ENCODE results near the gene KCNK3.

Gene KCNK3

GRCh38 chr2:26737221-26737620, 44.7 kb downstream of the KCNK3 start:
- no peaks in the 10 kb centered on the region; the same call in 1 of the 2 replicates for H3K27me3 ChIP-seq (replicated peaks; ENCODE audit: control insufficient read depth, insufficient read depth, low read length)
- no peak for DNase-seq (ENCODE audit: extremely low read depth, insufficient read length)
- H3K36me3 ChIP-seq (ENCODE audit: control insufficient read depth, insufficient read depth, low read length), result no peaks in the 10 kb centered on the region
- H3K4me3 ChIP-seq (replicated peaks; ENCODE audit: low read depth, low read length), result no peak overlapping the region
- TF ChIP-seq CTCF (IDR thresholded peaks at IDR 0.05; ENCODE audit: insufficient read depth, low read length, poor library complexity, severe bottlenecking), result no peak

GRCh38 chr2:26738481-26738880, 46.0 kb downstream of the KCNK3 start:
- Histone ChIP-seq H3K27me3 (replicated peaks; ENCODE audit: control insufficient read depth, insufficient read depth, low read length) (no peaks in the 10 kb centered on the region; the same call in 1 of the 2 replicates), H3K36me3 (ENCODE audit: control insufficient read depth, insufficient read depth, low read length) (no peaks in the 10 kb centered on the region), H3K4me3 (replicated peaks; ENCODE audit: low read depth, low read length) (no peak overlapping the region)
- no peak for TF ChIP-seq CTCF (IDR thresholded peaks at IDR 0.05; ENCODE audit: insufficient read depth, low read length, poor library complexity, severe bottlenecking)
- DNase-seq (ENCODE audit: extremely low read depth, insufficient read length), result no peak

- no peak for DNase-seq (ENCODE audit: extremely low read depth, insufficient read length)
- Histone ChIP-seq H3K36me3 (ENCODE audit: control insufficient read depth, insufficient read depth, low read length) (no peaks in the 10 kb centered on the region), H3K27me3 (replicated peaks; ENCODE audit: control insufficient read depth, insufficient read depth, low read length) (no peaks in the 10 kb centered on the region; the same call in 1 of the 2 replicates), H3K4me3 (replicated peaks; ENCODE audit: low read depth, low read length) (no peak overlapping the region)
- no peak for TF ChIP-seq CTCF (IDR thresholded peaks at IDR 0.05; ENCODE audit: insufficient read depth, low read length, poor library complexity, severe bottlenecking)
Measured at GRCh38 chr2:26739514-26739913, 47.0 kb downstream of the KCNK3 start.

GRCh38 chr2:26740346-26740745, 47.8 kb downstream of the KCNK3 start:
- no peak for DNase-seq (ENCODE audit: extremely low read depth, insufficient read length)
- TF ChIP-seq CTCF (IDR thresholded peaks at IDR 0.05; ENCODE audit: insufficient read depth, low read length, poor library complexity, severe bottlenecking), result no peak
- Histone ChIP-seq H3K27me3 (replicated peaks; ENCODE audit: control insufficient read depth, insufficient read depth, low read length) (no peaks in the 10 kb centered on the region; the same call in 1 of the 2 replicates), H3K36me3 (ENCODE audit: control insufficient read depth, insufficient read depth, low read length) (no peaks in the 10 kb centered on the region), H3K4me3 (replicated peaks; ENCODE audit: low read depth, low read length) (no peak overlapping the region)

GRCh38 chr2:26740890-26741302, 48.4 kb downstream of the KCNK3 start:
- H3K36me3 ChIP-seq (ENCODE audit: control insufficient read depth, insufficient read depth, low read length), result no peaks in the 10 kb centered on the region
- H3K4me3 ChIP-seq (replicated peaks; ENCODE audit: low read depth, low read length), result no peak overlapping the region
- TF ChIP-seq CTCF (IDR thresholded peaks at IDR 0.05; ENCODE audit: insufficient read depth, low read length, poor library complexity, severe bottlenecking), result peak; percentile 23
- no peaks in the 10 kb centered on the region; the same call in 1 of the 2 replicates for H3K27me3 ChIP-seq (replicated peaks; ENCODE audit: control insufficient read depth, insufficient read depth, low read length)
- DNase-seq (ENCODE audit: extremely low read depth, insufficient read length), result no peak

All from GM06990 (cell line).